Peyer's patch (tissue), 4 donors: Measurements from ENCODE around the gene NGDN.

ENCODE experiments used
- POLR2A ChIP-seq, 2 donors: fragments of 450-650 bp; IDR thresholded peaks; one replicate each; pipeline ENCODE4 v1.5.1; 2017; ENCODE audit warnings: antibody characterized with exemption in 2 of 2, mild to moderate bottlenecking in 2 of 2, moderate library complexity in 2 of 2
- TF ChIP-seq, protein P1 (sequence below), 6 experiments: fragments of 450-650 bp in 4 of 6; fragments of 200-600 bp in 2 of 6; sonication (generic) in 1 of 6; IDR thresholded peaks; one replicate each; pipeline ENCODE4 v1.5.1; 2017 to 2019; ENCODE audit warnings: antibody characterized with exemption in 6 of 6, mild to moderate bottlenecking in 3 of 6, moderate library complexity in 1 of 6

DNA sequence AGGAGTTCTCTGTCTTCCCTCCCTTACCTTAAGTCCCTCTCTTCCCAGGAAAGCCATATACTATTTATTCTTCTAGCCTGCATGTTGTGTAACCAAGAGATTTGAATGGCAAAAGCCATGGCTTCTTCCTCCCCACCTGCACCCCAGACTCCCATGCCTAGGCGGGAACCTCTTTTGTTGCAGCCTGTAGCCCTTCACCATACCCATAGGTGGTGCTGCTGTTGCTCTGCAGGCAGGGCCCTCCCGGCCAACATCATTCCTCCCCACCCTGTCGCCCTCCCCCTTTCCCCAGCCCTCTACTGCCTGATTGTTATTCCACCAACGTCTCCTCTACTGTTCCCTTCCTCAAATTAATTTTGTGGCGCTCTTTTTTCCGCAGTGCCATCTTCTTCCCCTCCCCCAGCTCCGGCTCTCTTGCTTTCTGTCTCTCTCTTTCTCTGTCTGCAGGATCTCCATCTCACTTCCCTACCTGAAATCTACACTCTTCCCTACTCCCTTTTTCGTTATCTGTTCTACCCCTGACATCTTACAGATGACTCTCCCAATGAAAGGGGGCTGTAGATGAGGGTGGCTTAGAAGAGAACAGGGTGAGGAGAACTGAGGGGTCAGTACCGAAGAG, 13.8 kb downstream of the NGDN start:
- TF ChIP-seq, protein P1, sequence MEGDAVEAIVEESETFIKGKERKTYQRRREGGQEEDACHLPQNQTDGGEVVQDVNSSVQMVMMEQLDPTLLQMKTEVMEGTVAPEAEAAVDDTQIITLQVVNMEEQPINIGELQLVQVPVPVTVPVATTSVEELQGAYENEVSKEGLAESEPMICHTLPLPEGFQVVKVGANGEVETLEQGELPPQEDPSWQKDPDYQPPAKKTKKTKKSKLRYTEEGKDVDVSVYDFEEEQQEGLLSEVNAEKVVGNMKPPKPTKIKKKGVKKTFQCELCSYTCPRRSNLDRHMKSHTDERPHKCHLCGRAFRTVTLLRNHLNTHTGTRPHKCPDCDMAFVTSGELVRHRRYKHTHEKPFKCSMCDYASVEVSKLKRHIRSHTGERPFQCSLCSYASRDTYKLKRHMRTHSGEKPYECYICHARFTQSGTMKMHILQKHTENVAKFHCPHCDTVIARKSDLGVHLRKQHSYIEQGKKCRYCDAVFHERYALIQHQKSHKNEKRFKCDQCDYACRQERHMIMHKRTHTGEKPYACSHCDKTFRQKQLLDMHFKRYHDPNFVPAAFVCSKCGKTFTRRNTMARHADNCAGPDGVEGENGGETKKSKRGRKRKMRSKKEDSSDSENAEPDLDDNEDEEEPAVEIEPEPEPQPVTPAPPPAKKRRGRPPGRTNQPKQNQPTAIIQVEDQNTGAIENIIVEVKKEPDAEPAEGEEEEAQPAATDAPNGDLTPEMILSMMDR (IDR thresholded peaks at IDR 0.05), result no peak
- TF ChIP-seq POLR2A (IDR thresholded peaks at IDR 0.05), result no peak
